K562 treated with DMSO at 1 percent for 24 hours (cell line): ENCODE measurements around the gene C1R. TPM values are rescaled to one million over a fixed set of nuclear protein-coding genes. Genes with fewer than 3 reads are reported as not detected.

Experiments
- total RNA-seq: library from RNA; unstranded; fragments of 300-600 nt; gene quantifications from 2 replicates; pipeline ENCODE4 v1.2.3, GENCODE V29; 2022; ENCODE audit warnings: low read depth; ENCODE audit not compliant: insufficient read depth

Gene C1R
- 2.5 and 3.7 TPM in 2 replicates for total RNA-seq

DNA sequence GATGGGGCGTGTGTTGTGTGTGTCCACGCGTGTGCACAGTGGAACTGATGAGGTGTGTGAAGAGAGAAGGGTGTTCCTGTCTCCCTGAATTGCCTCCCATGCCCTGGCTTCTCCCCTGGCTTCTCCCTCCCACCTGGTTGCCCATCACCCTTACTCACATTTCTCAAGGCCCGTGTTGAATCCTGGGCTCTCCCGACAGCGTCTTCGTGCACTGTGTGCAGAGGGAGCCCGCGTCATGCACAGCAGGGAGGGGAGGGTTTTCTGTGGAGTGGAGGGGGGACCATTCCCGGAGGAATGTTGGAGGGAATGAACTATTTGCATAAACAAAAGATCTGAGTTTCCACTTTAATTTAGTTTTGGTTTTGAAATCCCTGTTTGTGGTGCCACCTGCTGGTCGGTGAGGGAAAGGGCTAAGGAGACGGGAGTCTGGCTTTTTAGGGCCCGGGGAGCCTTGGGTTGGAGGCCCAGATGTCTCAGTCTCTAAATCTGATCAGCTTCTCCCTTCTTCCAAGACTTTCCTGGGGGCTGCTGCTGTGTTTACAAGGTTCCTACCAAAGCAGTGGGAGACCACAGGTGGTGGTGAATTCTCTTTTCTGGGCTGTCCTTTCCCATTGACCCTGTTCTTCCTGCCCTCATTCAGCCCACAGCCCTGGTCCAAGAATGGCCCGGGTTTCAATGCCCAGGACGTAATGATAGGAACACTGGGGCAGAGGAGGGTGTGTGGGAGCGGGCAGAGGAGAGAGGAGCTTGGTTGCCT lies at the start of gene C1R:
Gene C1R (minus strand): TSS at position 217 of the 757 bp plus-strand sequence. CDS start 57 bp downstream, at position 160.

DNA sequence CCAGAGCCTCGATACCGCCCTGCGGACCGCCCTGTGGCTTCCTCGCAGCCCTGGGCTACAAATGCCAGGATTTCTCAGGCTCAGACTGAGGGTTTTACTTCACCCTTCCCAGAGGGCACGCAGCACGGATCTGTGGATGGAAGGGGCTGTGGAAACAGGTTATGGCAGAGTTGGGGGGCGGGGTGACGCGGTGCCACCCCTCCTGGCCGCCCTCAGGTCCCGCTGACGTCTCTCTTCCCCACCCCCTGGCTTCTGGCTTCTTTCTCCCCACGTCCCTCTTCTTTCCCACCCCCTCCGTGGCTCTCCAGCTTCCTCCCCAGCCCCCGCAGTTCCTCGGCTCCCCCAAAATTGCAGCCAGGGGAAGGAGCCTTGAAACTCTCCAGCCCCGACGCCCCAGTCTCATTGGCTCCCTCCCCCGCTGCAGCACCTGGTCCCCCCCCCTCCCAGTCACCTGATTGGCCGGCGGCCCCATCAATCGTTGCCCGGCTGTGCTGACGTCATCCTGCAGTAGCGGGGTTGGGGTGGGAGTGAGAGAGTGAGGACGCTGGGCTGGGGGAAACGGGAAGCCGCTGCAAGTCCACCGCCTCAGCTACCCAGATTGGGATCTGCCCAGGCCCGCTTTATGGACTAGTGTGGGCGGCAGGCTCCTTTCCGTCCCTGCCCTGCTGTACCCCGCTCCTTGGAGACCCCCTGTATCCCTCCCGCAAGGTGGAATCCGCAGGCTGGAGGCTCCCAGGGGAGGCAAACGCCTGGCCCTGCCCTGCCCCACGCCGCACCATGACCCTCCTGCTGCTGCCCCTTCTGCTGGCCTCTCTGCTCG lies 37.8 kb upstream of the C1R start, which contains the start of gene CLSTN3:
Gene CLSTN3 (plus strand): TSS at position 500 of the 820 bp plus-strand sequence. CDS start 278 bp downstream, at position 778.

GRCh38 chr12:7128681-7129286 lies 36.5 kb upstream of the C1R start, which contains the start of gene RBP5:
Gene RBP5, minus strand, starts transcription at chr12:7128889. Its CDS starts 114 bp downstream, at chr12:7128775.

GRCh38 chr12:7108796-7109571 lies 16.7 kb upstream of the C1R start, which contains the start of gene C1RL:
Gene C1RL, minus strand, starts transcription at chr12:7109214. Its CDS starts 34 bp downstream, at chr12:7109180.

DNA sequence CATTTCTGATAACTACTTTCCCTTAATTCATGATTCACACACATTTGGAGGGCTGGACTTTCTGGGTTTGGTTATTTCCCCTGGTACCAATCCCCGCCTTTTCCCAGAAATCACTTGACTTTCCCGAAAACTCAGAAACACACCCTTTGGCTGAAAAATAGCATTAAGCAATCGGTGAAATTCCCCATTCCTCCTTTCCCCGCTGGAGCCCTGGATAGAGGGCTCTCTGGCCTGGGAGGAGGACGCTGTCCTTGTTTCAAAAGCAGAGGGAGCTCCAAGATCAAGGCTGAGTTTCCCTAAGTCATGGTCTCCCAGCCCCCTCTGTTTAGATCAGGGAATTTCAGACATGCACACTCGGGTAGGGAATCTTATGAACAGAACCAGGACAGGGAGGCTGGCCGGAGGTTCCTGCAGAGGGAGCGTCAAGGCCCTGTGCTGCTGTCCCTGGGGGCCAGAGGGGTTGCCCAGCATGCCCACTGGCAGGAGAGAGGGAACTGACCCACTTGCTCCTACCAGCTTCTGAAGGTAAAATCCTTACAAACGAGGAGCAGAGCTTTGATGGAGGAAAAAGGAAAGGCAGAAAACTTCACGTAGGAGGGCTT lies 31.8 kb downstream of the C1R start, which contains the start of gene C1S:
Gene C1S (plus strand): TSS at position 366 of the 602 bp plus-strand sequence. CDS start 1,195 bp downstream, outside the sequence.

Other genes starting within 250 kb of the C1R start
- 26.4 and 26.9 TPM in 2 replicates for gene CDCA3, start 241.2 kb downstream of the C1R start, total RNA-seq
- 73.2 and 74.7 TPM in 2 replicates for gene USP5, start 240.3 kb downstream of the C1R start, total RNA-seq
- gene TPI1, start 224.9 kb downstream of the C1R start, total RNA-seq: 522 and 527 TPM in 2 replicates
- 8.9 and 12.1 TPM in 2 replicates for gene SPSB2, start 219.1 kb downstream of the C1R start, total RNA-seq
- gene LRRC23, start 187.6 kb downstream of the C1R start, total RNA-seq: 7.1 and 9.8 TPM in 2 replicates
- gene ENO2, start 177.9 kb downstream of the C1R start, total RNA-seq: 36.4 and 37.6 TPM in 2 replicates
- 46.0 and 52.1 TPM in 2 replicates for gene ATN1, start 164.5 kb downstream of the C1R start, total RNA-seq
- gene RNU7-1, start 148.6 kb downstream of the C1R start, total RNA-seq: not detected in 2 replicates
- 433 and 493 TPM in 2 replicates for gene C12orf57, start 148.4 kb downstream of the C1R start, total RNA-seq
- 14.6 and 18.9 TPM in 2 replicates for gene PTPN6, start 141.1 kb downstream of the C1R start, total RNA-seq
- gene PHB2, start 121.8 kb downstream of the C1R start, total RNA-seq: 260 and 269 TPM in 2 replicates
- gene EMG1, start 121.5 kb downstream of the C1R start, total RNA-seq: 17.6 and 18.3 TPM in 2 replicates
- gene LPCAT3, start 74.0 kb downstream of the C1R start, total RNA-seq: 26.2 and 26.8 TPM in 2 replicates
- 1.6 and 2.9 TPM in 2 replicates for gene C1S, start 31.7 kb downstream of the C1R start, total RNA-seq
- 17.1 and 24.0 TPM in 2 replicates for gene C1RL, start 16.8 kb upstream of the C1R start, total RNA-seq
- gene RBP5, start 36.4 kb upstream of the C1R start, total RNA-seq: 4.4 and 5.5 TPM in 2 replicates
- 19.2 and 26.5 TPM in 2 replicates for gene CLSTN3, start 37.9 kb upstream of the C1R start, total RNA-seq
- gene PEX5, start 97.2 kb upstream of the C1R start, total RNA-seq: 21.2 and 22.0 TPM in 2 replicates
- gene ACSM4, start 211.6 kb upstream of the C1R start, total RNA-seq: not detected in 2 replicates